ENCODE data around the gene PPIE. TPM values are rescaled to one million over a fixed set of nuclear protein-coding genes. Genes with fewer than 3 reads are reported as not detected.
"Not testable (repeated sequence)": the region's sequence is repeated elsewhere in the genome, so short reads cannot be mapped to it uniquely, and the experiment has no call there.

PPIE gene
- total RNA-seq, 4 donors from 2014 or later = 26.6 to 35.6 (median 29.8) TPM

DNA sequence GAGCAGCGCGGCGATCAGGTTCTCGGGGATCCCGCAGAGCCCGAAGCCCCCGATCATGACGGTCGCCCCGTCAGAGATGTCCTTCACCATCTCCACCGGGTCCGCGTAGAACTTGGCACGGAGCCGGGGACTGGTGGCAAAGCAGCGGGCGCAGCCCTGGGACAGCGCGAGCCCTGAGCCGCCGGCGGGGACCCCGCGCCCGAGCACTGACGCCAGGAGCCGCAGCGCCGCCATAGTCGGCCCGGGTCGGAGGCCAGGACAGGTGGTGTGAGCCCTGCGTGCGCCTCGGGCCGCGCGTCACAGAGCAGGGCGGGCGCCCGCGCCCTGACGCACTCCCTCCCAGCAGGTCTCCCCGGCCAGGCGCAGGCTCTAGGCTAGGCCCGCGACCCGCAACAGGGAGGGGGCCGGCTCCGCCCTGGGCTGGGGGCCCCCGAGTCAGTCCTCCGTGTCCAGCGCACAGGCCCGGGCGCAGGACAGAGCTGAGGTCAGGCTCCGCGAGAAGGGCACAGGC is 32.4 kb downstream of the PPIE start, which contains the start of gene OXCT2:
OXCT2 (minus strand) TSS at position 327 of the 511 bp plus-strand sequence; CDS start at position 234, 93 bp downstream.
- TF ChIP-seq, protein P1, sequence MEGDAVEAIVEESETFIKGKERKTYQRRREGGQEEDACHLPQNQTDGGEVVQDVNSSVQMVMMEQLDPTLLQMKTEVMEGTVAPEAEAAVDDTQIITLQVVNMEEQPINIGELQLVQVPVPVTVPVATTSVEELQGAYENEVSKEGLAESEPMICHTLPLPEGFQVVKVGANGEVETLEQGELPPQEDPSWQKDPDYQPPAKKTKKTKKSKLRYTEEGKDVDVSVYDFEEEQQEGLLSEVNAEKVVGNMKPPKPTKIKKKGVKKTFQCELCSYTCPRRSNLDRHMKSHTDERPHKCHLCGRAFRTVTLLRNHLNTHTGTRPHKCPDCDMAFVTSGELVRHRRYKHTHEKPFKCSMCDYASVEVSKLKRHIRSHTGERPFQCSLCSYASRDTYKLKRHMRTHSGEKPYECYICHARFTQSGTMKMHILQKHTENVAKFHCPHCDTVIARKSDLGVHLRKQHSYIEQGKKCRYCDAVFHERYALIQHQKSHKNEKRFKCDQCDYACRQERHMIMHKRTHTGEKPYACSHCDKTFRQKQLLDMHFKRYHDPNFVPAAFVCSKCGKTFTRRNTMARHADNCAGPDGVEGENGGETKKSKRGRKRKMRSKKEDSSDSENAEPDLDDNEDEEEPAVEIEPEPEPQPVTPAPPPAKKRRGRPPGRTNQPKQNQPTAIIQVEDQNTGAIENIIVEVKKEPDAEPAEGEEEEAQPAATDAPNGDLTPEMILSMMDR (IDR thresholded peaks at IDR 0.05; ENCODE audit: low read depth) = not testable (repeated sequence)

DNA sequence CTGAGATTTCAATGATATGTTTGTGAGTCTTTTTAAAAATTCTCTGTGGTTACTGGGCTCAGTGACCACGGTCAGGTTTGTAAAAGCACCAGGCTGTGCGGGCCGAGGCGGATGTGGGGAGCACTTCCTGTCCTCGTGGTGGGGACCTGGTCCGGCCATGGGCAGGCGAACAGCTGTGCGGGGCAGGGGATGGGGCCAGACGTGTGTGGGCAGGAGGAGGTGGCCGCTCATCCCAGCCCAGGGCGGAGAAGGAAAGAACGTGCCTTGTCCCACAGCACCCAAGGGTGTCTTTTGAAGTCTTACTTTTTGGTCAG is 37.7 kb downstream of the PPIE start:
- TF ChIP-seq, protein P1 (IDR thresholded peaks at IDR 0.05; ENCODE audit: low read depth) = no peak

DNA sequence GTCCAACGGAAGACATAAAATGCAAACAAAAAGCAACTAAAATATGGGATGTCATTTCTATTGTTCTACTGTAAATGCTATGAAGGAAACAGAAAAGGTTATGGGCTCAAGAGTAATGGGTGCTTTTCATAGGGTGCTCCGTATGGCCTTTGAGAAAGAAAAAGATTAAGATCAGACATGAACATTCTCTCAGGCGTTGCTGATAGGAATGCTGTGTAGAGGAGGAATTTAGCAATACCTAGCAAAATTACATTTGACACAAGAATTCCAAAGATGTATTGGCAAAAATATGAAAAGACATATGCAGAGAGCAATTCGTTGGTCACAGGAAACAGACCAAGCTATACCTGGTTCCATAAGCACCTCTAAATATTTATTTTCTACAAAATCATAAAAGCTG is 38.2 kb downstream of the PPIE start:
- TF ChIP-seq, protein P1 (IDR thresholded peaks at IDR 0.05; ENCODE audit: low read depth) = no peak

DNA sequence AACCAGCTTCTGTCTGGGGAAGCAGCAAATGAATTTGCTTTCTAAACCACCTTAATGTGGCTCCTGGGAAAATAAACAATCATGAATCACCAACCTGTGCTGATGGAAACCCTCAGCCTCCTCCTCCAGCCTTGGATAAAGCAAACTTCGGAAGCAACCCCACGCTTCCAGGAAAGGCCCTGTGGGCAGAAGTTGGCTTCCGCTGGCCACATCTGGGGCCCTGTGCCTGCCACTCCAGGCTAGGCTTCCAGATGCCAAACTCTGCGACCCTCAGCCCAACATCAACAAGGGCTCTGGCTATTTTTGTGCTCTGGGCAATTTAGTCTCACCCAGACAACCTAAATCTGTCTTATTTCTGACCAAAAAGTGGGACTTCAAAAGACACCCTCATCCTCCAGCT is 38.6 kb downstream of the PPIE start:
- TF ChIP-seq, protein P1 (IDR thresholded peaks at IDR 0.05; ENCODE audit: low read depth) = no peak

DNA sequence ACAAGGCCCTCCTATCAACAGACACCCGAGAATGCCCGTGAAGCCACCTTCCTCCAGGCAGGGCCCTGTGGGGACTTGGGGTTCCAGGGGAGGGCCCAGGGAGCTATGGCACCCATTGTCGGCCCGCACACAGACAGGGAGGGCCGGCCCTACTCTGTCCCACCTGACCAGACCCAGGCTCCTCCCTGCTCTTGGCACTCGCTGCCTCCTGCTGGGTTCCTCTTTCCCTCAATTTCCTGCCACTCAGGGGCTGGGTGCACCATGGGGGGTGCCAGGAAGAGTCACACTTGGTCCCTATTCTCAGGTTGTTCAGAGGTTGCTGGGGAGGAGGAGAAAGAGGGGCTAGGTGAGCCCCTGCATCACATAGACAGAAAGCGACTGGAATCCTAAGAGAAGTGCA is 40.5 kb downstream of the PPIE start:
- TF ChIP-seq, protein P1 (IDR thresholded peaks at IDR 0.05; ENCODE audit: low read depth) = no peak

DNA sequence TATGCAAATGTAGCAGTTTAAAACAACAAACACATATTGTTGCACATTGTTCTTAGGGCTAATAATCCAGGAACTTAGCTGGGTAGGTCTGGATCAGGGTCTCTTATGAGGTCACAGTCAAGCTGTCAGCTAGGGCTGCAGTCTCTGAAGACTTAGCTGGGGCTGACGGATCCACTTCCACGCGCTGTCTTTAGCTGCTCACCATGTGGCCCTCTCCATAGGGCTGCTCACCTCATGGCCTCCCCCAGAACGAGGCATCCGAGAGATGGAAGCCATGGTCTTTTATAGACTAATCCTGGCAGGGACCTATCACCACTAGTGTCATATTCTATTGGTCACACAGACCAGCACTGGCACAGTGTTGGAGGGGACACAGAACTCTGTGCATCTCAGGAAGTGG is 41.1 kb downstream of the PPIE start:
- TF ChIP-seq, protein P1 (IDR thresholded peaks at IDR 0.05; ENCODE audit: low read depth) = no peak

DNA sequence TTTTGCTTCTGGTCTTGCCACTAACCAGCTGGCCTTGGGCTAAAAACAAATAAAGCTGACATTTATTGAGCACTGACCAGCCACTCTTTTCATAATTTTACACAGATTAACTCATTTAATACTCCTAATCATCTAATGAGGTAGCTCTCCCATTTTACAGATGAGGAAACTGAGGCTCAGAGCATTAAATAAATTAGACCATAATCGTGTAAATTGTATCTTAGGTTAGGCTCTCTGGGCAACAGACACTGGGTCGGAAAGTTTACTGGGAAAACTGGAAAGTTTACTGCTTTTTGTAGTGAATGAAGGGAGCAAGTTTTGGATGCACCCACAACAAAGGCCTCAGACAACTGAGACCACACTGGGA is 42.6 kb downstream of the PPIE start:
- TF ChIP-seq, protein P1 (IDR thresholded peaks at IDR 0.05; ENCODE audit: low read depth) = no peak
